ENCODE data around the gene SOX6. TPM values are rescaled to one million over a fixed set of nuclear protein-coding genes. Genes with fewer than 3 reads are reported as not detected.

SOX6 gene
- total and polyA plus RNA-seq, 2 donors (not counting 1 experiment from before 2014, with no cell fraction given), result 3.0 to 5.1 TPM

GRCh38 chr11:16248248-16248647, 108.1 kb downstream of the SOX6 start:
- H3K4me2 ChIP-seq (ENCODE audit: extremely low read depth, insufficient read depth, low read length), result no peak overlapping the region
- H3K36me3 ChIP-seq (ENCODE audit: control insufficient read depth, insufficient read depth, low read length), result no peaks in the 10 kb centered on the region
- H3K9me3 ChIP-seq (ENCODE audit: control insufficient read depth, insufficient read depth, low read depth, low read length), result no peaks in the 10 kb centered on the region
- H3K79me2 ChIP-seq (ENCODE audit: control insufficient read depth, insufficient read depth, low read length), result no peaks in the 10 kb centered on the region
- no peak overlapping the region for H2AFZ ChIP-seq (ENCODE audit: low read length)
- H3K27ac ChIP-seq (ENCODE audit: insufficient read depth, low read length), result no peak overlapping the region
- no peaks in the 10 kb centered on the region for H3K4me1 ChIP-seq (ENCODE audit: control insufficient read depth, extremely low read depth, insufficient read depth, low read length)
- H3K27me3 ChIP-seq (ENCODE audit: control insufficient read depth, insufficient read depth, low read length), result no peaks in the 10 kb centered on the region
- no peak overlapping the region for H3K4me3 ChIP-seq (replicated peaks in 1 of 4; ENCODE audit: control extremely low read depth in 1 of 4, insufficient read depth in 1 of 4, low read depth in 3 of 4, low read length in 4 of 4)
- no peak for DNase-seq (ENCODE audit: low read depth in 2 of 2)
- H4K20me1 ChIP-seq (ENCODE audit: control insufficient read depth, extremely low read depth, insufficient read depth, low read length), result no peaks in the 10 kb centered on the region
- no peak overlapping the region for H3K9ac ChIP-seq (ENCODE audit: insufficient read depth, low read length)
- TF ChIP-seq EZH2 (IDR thresholded peaks at IDR 0.05; ENCODE audit: low read length, missing control alignments) (no peak), CTCF (conservative IDR thresholded peaks at IDR 0.05 in 1 of 2, IDR thresholded peaks at IDR 0.05 in 1 of 2; ENCODE audit: low read depth in 1 of 2, low read length in 2 of 2) (no peak)

- TF ChIP-seq CTCF (conservative IDR thresholded peaks at IDR 0.05 in 1 of 2, IDR thresholded peaks at IDR 0.05 in 1 of 2; ENCODE audit: low read depth in 1 of 2, low read length in 2 of 2), result no peak
- TF ChIP-seq EZH2 (IDR thresholded peaks at IDR 0.05; ENCODE audit: low read length, missing control alignments), result no peak
- Histone ChIP-seq H3K9ac (ENCODE audit: insufficient read depth, low read length) (no peak overlapping the region), H3K4me1 (ENCODE audit: control insufficient read depth, extremely low read depth, insufficient read depth, low read length) (no peaks in the 10 kb centered on the region), H3K4me2 (ENCODE audit: extremely low read depth, insufficient read depth, low read length) (no peak overlapping the region), H3K4me3 (replicated peaks in 1 of 4; ENCODE audit: control extremely low read depth in 1 of 4, insufficient read depth in 1 of 4, low read depth in 3 of 4, low read length in 4 of 4) (no peak overlapping the region), H3K79me2 (ENCODE audit: control insufficient read depth, insufficient read depth, low read length) (no peaks in the 10 kb centered on the region), H3K9me3 (ENCODE audit: control insufficient read depth, insufficient read depth, low read depth, low read length) (no peaks in the 10 kb centered on the region), H4K20me1 (ENCODE audit: control insufficient read depth, extremely low read depth, insufficient read depth, low read length) (no peaks in the 10 kb centered on the region), H3K36me3 (ENCODE audit: control insufficient read depth, insufficient read depth, low read length) (no peaks in the 10 kb centered on the region), H2AFZ (ENCODE audit: low read length) (no peak overlapping the region), H3K27me3 (ENCODE audit: control insufficient read depth, insufficient read depth, low read length) (no peaks in the 10 kb centered on the region), H3K27ac (ENCODE audit: insufficient read depth, low read length) (no peak overlapping the region)
- no peak for DNase-seq (ENCODE audit: low read depth in 2 of 2)
Measured at GRCh38 chr11:16242806-16243205, 113.5 kb downstream of the SOX6 start.

- Histone ChIP-seq H3K4me1 (ENCODE audit: control insufficient read depth, extremely low read depth, insufficient read depth, low read length) (no peaks in the 10 kb centered on the region), H3K79me2 (ENCODE audit: control insufficient read depth, insufficient read depth, low read length) (no peaks in the 10 kb centered on the region), H3K27ac (ENCODE audit: insufficient read depth, low read length) (no peak overlapping the region), H3K4me2 (ENCODE audit: extremely low read depth, insufficient read depth, low read length) (no peak overlapping the region), H3K9ac (ENCODE audit: insufficient read depth, low read length) (no peak overlapping the region), H3K36me3 (ENCODE audit: control insufficient read depth, insufficient read depth, low read length) (no peaks in the 10 kb centered on the region), H2AFZ (ENCODE audit: low read length) (no peak overlapping the region), H4K20me1 (ENCODE audit: control insufficient read depth, extremely low read depth, insufficient read depth, low read length) (no peaks in the 10 kb centered on the region), H3K4me3 (replicated peaks in 1 of 4; ENCODE audit: control extremely low read depth in 1 of 4, insufficient read depth in 1 of 4, low read depth in 3 of 4, low read length in 4 of 4) (no peak overlapping the region), H3K9me3 (ENCODE audit: control insufficient read depth, insufficient read depth, low read depth, low read length) (no peaks in the 10 kb centered on the region), H3K27me3 (ENCODE audit: control insufficient read depth, insufficient read depth, low read length) (no peaks in the 10 kb centered on the region)
- no peak for TF ChIP-seq CTCF (conservative IDR thresholded peaks at IDR 0.05 in 1 of 2, IDR thresholded peaks at IDR 0.05 in 1 of 2; ENCODE audit: low read depth in 1 of 2, low read length in 2 of 2)
- TF ChIP-seq EZH2 (IDR thresholded peaks at IDR 0.05; ENCODE audit: low read length, missing control alignments), result no peak
- DNase-seq (ENCODE audit: low read depth in 2 of 2), result no peak
Measured at GRCh38 chr11:16240687-16241086, 115.7 kb downstream of the SOX6 start.

Measured in fibroblast of lung (primary cell).